Glutamatergic neuron (in vitro differentiated cells): Measurements from ENCODE around the gene AP2B1. TPM values are rescaled to one million over a fixed set of nuclear protein-coding genes. Genes with fewer than 3 reads are reported as not detected.

ENCODE experiments used
- DNase-seq: peaks from one replicate; pipeline ENCODE4 v3.0.0; 2022
- H3K27ac Mint-ChIP-seq: one replicate; pipeline ENCODE4 v1.8.0; 2020; ENCODE audit warnings: mild to moderate bottlenecking, mixed read lengths, inconsistent platforms; ENCODE audit not compliant: unreplicated experiment
- H3K27me3 Mint-ChIP-seq: one replicate; pipeline ENCODE4 v1.8.0; 2020; ENCODE audit warnings: mild to moderate bottlenecking, moderate library complexity, mixed read lengths, inconsistent platforms; ENCODE audit not compliant: unreplicated experiment
- H3K36me3 Mint-ChIP-seq: one replicate; pipeline ENCODE4 v1.8.0; 2020; ENCODE audit warnings: mild to moderate bottlenecking, mixed read lengths, inconsistent platforms; ENCODE audit not compliant: unreplicated experiment
- H3K4me1 Mint-ChIP-seq: one replicate; pipeline ENCODE4 v1.8.0; 2020; ENCODE audit warnings: mild to moderate bottlenecking, low read depth, mixed read lengths, inconsistent platforms; ENCODE audit not compliant: unreplicated experiment
- H3K4me3 Mint-ChIP-seq: one replicate; pipeline ENCODE4 v1.8.0; 2020; ENCODE audit warnings: mild to moderate bottlenecking, mixed read lengths, inconsistent platforms; ENCODE audit not compliant: unreplicated experiment
- H3K9me3 Mint-ChIP-seq: one replicate; pipeline ENCODE4 v1.8.0; 2020; ENCODE audit warnings: mild to moderate bottlenecking, moderate library complexity, mixed read lengths, inconsistent platforms; ENCODE audit not compliant: unreplicated experiment
- total RNA-seq: library from RNA; stranded (reverse); fragmentation: NEBNext Ultra II Directional; extraction: Animal tissue kit (Norgen Biotek cat#: 25700); gene quantifications from one replicate; pipeline ENCODE4 v1.2.1, GENCODE V29; 2021; ENCODE audit not compliant: unreplicated experiment
- TF ChIP-seq, protein P1 (sequence below): fragments of 200-600 bp; sonication (generic); IDR thresholded peaks from one replicate; pipeline ENCODE4 v1.5.0; 2021; ENCODE audit not compliant: partially characterized antibody, unreplicated experiment

Gene AP2B1
- total RNA-seq, 1 donor from 2014 or later = 316 TPM

DNA sequence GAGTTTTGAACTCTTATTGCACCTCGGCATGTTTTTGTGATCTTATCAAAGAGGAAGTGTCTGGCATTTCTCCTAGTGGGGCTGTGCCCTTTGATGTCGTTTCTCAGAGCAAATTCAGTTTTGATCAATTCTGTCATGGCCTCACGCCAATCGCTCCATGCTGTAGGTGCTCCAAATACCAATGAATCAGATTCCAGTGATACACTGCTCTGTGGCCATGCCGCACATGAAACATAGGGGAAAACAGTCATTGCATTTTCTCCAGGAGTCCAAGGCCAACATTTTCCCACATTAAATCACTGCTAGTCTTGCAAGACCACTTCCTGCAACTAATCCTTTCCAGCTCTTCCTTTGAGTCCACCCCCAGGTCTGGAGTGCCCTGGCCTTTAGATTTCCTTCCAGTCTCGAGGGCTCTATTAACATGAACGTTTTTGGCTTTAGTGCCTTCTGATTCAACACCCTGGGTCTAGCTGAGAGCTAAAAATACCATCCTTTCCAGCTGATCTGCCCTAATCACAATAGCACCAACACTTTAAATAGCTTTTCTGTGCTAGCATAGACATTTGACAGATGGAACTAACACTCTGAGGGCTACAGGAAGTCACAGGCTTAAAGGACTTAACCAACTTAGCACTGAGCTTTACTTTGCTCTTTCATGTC is 126.1 kb downstream of the AP2B1 start:
- Mint-ChIP-seq H3K27ac (no peak overlapping the region), H3K9me3 (no peaks in the 10 kb centered on the region), H3K4me3 (no peak overlapping the region), H3K36me3 (no peaks in the 10 kb centered on the region), H3K27me3 (no peaks in the 10 kb centered on the region), H3K4me1 (peaks cover 2% of the 10 kb centered on the region)
- TF ChIP-seq, protein P1, sequence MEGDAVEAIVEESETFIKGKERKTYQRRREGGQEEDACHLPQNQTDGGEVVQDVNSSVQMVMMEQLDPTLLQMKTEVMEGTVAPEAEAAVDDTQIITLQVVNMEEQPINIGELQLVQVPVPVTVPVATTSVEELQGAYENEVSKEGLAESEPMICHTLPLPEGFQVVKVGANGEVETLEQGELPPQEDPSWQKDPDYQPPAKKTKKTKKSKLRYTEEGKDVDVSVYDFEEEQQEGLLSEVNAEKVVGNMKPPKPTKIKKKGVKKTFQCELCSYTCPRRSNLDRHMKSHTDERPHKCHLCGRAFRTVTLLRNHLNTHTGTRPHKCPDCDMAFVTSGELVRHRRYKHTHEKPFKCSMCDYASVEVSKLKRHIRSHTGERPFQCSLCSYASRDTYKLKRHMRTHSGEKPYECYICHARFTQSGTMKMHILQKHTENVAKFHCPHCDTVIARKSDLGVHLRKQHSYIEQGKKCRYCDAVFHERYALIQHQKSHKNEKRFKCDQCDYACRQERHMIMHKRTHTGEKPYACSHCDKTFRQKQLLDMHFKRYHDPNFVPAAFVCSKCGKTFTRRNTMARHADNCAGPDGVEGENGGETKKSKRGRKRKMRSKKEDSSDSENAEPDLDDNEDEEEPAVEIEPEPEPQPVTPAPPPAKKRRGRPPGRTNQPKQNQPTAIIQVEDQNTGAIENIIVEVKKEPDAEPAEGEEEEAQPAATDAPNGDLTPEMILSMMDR = no peak
- DNase-seq = no peak

DNA sequence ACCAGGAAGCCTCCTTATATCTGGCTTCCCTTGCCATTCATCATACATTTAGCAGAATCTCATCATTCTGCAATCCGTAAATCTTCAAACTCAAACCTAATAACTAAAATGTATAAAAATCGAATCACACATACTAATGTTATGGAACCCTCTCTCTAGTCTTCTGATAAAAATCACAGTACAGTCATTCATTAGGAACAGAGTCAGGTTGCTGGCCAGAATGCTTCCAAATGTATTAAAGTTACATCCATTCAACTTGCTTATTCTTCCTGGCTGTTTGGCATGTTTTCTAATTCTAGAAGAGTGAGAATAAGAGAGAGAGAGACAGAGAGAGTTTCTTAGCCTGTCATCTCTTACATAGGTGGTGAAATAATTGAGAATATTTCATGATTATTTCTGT is 127.9 kb downstream of the AP2B1 start:
- no peak overlapping the region for H3K4me3 Mint-ChIP-seq
- H3K9me3 Mint-ChIP-seq = no peaks in the 10 kb centered on the region
- no peaks in the 10 kb centered on the region for H3K36me3 Mint-ChIP-seq
- no peak overlapping the region for H3K27ac Mint-ChIP-seq
- peaks cover 2% of the 10 kb centered on the region for H3K4me1 Mint-ChIP-seq
- H3K27me3 Mint-ChIP-seq = no peaks in the 10 kb centered on the region
- DNase-seq = no peak
- TF ChIP-seq, protein P1 = no peak

DNA sequence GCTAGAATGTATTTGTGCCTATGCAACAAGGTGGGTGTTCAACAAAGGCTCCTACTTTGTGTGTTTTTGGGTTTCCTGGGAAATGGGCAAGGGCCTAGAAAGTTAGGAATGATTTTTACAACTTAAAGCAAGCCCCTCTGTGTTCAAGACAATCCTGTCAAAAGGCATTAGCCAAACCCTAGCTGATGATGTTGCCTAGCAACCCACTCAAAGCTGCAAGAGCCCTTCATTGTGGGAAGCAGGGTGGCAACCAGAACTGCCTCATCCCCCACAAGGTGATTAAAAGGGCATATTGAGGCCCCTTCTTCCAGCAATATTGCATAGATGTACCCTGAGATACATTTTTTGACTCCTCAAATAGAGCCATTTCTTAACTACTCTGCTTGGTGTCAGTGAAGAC is 128.3 kb downstream of the AP2B1 start:
- no peaks in the 10 kb centered on the region for H3K27me3 Mint-ChIP-seq
- no peak for DNase-seq
- H3K4me1 Mint-ChIP-seq = peaks cover 2% of the 10 kb centered on the region
- H3K27ac Mint-ChIP-seq = no peak overlapping the region
- H3K36me3 Mint-ChIP-seq = no peaks in the 10 kb centered on the region
- H3K9me3 Mint-ChIP-seq = no peaks in the 10 kb centered on the region
- TF ChIP-seq, protein P1 = no peak
- no peak overlapping the region for H3K4me3 Mint-ChIP-seq

DNA sequence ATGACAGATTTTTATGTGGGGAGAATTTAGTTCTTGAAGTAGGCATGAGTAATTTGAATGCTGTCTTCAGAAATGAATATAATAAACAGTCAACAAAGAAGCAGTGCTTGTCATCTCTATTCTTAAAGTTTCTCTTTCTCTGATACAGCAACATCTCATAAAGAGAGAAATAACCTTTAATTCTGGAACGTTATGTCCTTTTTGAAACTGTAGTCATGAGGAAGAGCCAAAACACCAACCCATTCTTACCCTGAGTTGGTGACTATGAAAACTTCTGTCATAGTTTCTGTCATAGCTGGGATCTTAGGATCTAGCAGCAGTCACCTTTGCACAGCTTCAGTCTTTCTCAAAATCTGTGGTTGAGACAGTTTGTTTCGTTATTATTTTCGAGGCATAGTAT is 129.1 kb downstream of the AP2B1 start:
- Mint-ChIP-seq H3K27me3 (no peaks in the 10 kb centered on the region), H3K4me3 (no peak overlapping the region), H3K9me3 (no peaks in the 10 kb centered on the region), H3K36me3 (no peaks in the 10 kb centered on the region), H3K4me1 (peaks cover 2% of the 10 kb centered on the region), H3K27ac (no peak overlapping the region)
- DNase-seq = no peak
- TF ChIP-seq, protein P1 = no peak

DNA sequence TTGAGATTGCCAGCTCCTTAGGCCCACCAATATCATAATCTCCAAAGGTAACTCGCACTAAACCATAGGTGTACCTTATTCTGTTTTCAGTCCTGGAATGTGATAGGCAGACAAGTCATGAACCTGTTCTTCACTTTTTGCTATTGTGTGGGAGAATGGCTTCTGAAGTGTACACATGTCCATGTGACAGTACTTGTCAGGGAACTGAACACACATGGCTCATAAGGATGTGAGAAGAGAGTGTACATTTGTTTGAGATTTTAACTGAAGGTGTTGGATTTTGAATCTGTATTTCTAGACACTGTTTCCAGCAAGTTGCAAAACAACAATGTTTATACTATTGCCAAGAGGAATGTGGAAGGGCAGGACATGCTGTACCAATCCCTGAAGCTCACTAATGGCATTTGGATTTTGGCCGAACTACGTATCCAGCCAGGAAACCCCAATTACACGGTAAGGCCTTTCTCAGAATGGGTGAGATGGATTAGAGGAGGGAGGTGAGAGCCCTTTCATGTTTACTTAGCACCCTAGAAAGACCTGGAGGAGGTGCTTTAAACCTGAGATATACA is 129.9 kb downstream of the AP2B1 start:
- Mint-ChIP-seq H3K4me1 (peaks cover 2% of the 10 kb centered on the region), H3K4me3 (no peak overlapping the region), H3K36me3 (no peaks in the 10 kb centered on the region), H3K27ac (no peak overlapping the region), H3K9me3 (no peaks in the 10 kb centered on the region), H3K27me3 (no peaks in the 10 kb centered on the region)
- TF ChIP-seq, protein P1 = no peak
- no peak for DNase-seq
